ENCODE data around the gene ADO. TPM values are rescaled to one million over a fixed set of nuclear protein-coding genes. Genes with fewer than 3 reads are reported as not detected.
A peak's percentile ranks its signal among the peaks of the same experiment; 100 is the strongest.

ADO gene
- total and polyA plus RNA-seq, 9 of the 15 experiments (the other 6 are each of a cell fraction or from before 2014, with no cell fraction given): 3.0 to 20.0 (median 16.1) TPM

DNA sequence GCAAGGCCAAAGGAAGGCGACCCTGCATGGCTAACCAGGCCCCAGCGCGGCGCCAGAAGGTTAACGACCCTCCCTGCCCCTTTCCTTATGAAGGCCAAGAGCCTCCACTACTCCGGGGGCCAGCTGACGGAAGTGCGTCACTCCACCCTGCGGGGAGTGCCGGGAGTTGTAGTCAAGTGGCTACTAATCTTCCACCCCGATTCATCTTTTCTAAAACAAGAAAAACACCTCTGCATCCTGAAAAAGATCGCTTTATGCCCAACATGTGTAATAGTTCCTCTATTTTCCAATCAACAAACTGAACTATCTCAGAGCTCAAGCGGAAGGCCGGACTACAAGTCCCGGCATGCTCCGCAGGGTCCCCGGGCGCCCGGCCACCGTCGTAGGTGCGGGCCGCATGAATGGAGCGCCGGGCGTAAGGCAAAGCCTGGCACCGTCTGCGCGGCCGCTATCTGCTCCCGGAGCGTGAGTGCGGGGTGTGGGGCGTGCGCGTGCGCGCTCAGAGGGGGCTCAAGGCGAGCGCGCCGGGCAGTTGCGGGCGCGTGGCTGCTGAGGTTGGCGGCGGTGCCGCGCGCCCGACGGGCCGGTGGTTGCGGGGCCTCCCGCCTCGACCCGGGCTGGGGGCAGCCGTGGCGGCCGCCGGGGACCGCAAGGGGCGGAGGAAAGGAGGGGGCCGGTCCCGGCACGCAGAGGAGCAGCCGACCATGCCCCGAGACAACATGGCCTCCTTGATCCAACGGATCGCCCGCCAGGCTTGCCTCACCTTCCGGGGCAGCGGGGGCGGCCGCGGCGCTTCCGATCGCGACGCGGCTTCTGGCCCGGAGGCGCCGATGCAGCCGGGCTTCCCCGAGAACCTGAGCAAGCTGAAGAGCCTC, at the start of gene ADO (continued):
- TF ChIP-seq HMG20B (CRISPR knock-in tag; IDR thresholded peaks at IDR 0.05): 0 out of 2 replicates have a peak, but pooled peaks have one; percentile 71
- no peak for TF ChIP-seq ZFP1 (CRISPR knock-in tag; IDR thresholded peaks at IDR 0.05)
- TF ChIP-seq ZNF143 (CRISPR knock-in tag; IDR thresholded peaks at IDR 0.05): peak; percentile 92
- TF ChIP-seq PCBP1 (IDR thresholded peaks at IDR 0.05; ENCODE audit: low read depth, low read length, poor library complexity, severe bottlenecking): peak; percentile 20
- TF ChIP-seq HBP1 (CRISPR knock-in tag; IDR thresholded peaks at IDR 0.05): peak; percentile 4; the same call in 1 of the 2 replicates
- TF ChIP-seq GATAD2B (IDR thresholded peaks at IDR 0.05; ENCODE audit: borderline replicate concordance): peak; percentile 74
- TF ChIP-seq PHB2 (IDR thresholded peaks at IDR 0.05; ENCODE audit: low read depth): no peak
- TF ChIP-seq NR2C2 (CRISPR knock-in tag; IDR thresholded peaks at IDR 0.05): no peak
- peak; percentile 93 for TF ChIP-seq NR2C2 (tag; IDR thresholded peaks at IDR 0.05)
- TF ChIP-seq HMGN3 (IDR thresholded peaks at IDR 0.05; ENCODE audit: borderline replicate concordance, extremely low read depth, insufficient read length, low read depth, low read length): peak; percentile 58
- no peak for TF ChIP-seq POU5F1 (IDR thresholded peaks at IDR 0.05; ENCODE audit: borderline replicate concordance, low read depth, low read length, partially characterized antibody)
- no peak for TF ChIP-seq SMARCE1 (IDR thresholded peaks at IDR 0.05)
- peak; percentile 95 for TF ChIP-seq PHF20 (IDR thresholded peaks at IDR 0.05; ENCODE audit: partially characterized antibody)
- peak; percentile 39 for TF ChIP-seq ZNF175 (CRISPR knock-in tag; IDR thresholded peaks at IDR 0.05; ENCODE audit: low read depth)
- TF ChIP-seq ZNF639 (CRISPR knock-in tag; conservative IDR thresholded peaks at IDR 0.05 in 1 of 2, IDR thresholded peaks at IDR 0.05 in 1 of 2): peak in 1 of 2 experiments; percentile 90; a peak in 2 of 4 replicates
- TF ChIP-seq RNF2 (IDR thresholded peaks at IDR 0.05): 0 out of 2 replicates have a peak, but pooled peaks have one; percentile 43
- TF ChIP-seq BHLHE40 (IDR thresholded peaks at IDR 0.05; ENCODE audit: low read length): peak; percentile 42; the same call in 1 of the 2 replicates
- peak; percentile 16; the same call in 1 of the 2 replicates for TF ChIP-seq ELF1 (tag; IDR thresholded peaks at IDR 0.05)
- TF ChIP-seq CAMTA2 (CRISPR knock-in tag; conservative IDR thresholded peaks at IDR 0.05): no peak
- TF ChIP-seq FOXK1 (CRISPR knock-in tag; IDR thresholded peaks at IDR 0.05; ENCODE audit: borderline replicate concordance): no peak
- TF ChIP-seq ETV1 (tag; conservative IDR thresholded peaks at IDR 0.05; ENCODE audit: low read depth): peak; percentile 74
- no peak for TF ChIP-seq FOXK2 (conservative IDR thresholded peaks at IDR 0.05 in 1 of 2, IDR thresholded peaks at IDR 0.05 in 1 of 2; ENCODE audit: low read depth in 2 of 2)
- TF ChIP-seq BACH1 (tag; IDR thresholded peaks at IDR 0.05): peak; percentile 53; the same call in 1 of the 2 replicates
- peak; percentile 86 for TF ChIP-seq EGR1 (conservative IDR thresholded peaks at IDR 0.05)
- no peak for TF ChIP-seq TARDBP (IDR thresholded peaks at IDR 0.05)
- 0 out of 2 replicates have a peak, but pooled peaks have one; percentile 33 for TF ChIP-seq PML (IDR thresholded peaks at IDR 0.05; ENCODE audit: low read length)

Measured in K562 (cell line).